ENCODE measurements around the gene USP32. TPM values are rescaled to one million over a fixed set of nuclear protein-coding genes. Genes with fewer than 3 reads are reported as not detected.

Gene USP32
- total RNA-seq, 1 experiment from 2014 or later: 73.5 TPM

- Histone ChIP-seq H3K4me2 (ENCODE audit: insufficient read depth, insufficient read length, low read length) (peak overlapping the region; percentile 38), H3K23ac (ENCODE audit: insufficient read length, low read depth, low read length) (no peak overlapping the region), H4K91ac (ENCODE audit: insufficient read length, low read depth, low read length) (no peak overlapping the region), H3K27me3 (ENCODE audit: insufficient read depth, low read length) (peaks cover 46% of the 10 kb centered on the region), H3K56ac (ENCODE audit: insufficient read length, low read depth, low read length) (no peak overlapping the region), H3K79me1 (ENCODE audit: insufficient read depth, low read depth, low read length, poor library complexity, severe bottlenecking) (no peaks in the 10 kb centered on the region), H4K5ac (ENCODE audit: insufficient read length, low read depth, low read length) (no peak overlapping the region), H3T11ph (ENCODE audit: low read length) (no peak overlapping the region), H2AK5ac (ENCODE audit: insufficient read length, low read length) (no peak overlapping the region), H4K8ac (replicated peaks; ENCODE audit: insufficient read length, low read depth, low read length) (no peak overlapping the region), H4K20me1 (ENCODE audit: control insufficient read depth, insufficient read depth, insufficient read length) (no peaks in the 10 kb centered on the region), H3K14ac (ENCODE audit: insufficient read depth, low read length) (no peak overlapping the region), H2BK120ac (ENCODE audit: low read depth, low read length, poor library complexity, severe bottlenecking) (no peak overlapping the region), H3K4ac (ENCODE audit: low read depth, low read length) (no peak overlapping the region), H3K9ac (ENCODE audit: extremely low read depth, insufficient read length, low read length) (no peak overlapping the region), H3K23me2 (ENCODE audit: insufficient read length, low read depth, low read length, poor library complexity, severe bottlenecking) (peaks cover 25% of the 10 kb centered on the region), H2BK12ac (ENCODE audit: insufficient read length, low read depth, low read length) (no peak overlapping the region), H3K18ac (ENCODE audit: insufficient read length, low read depth, low read length) (no peak overlapping the region), H3K4me1 (ENCODE audit: insufficient read depth, low read length) (peaks cover 2% of the 10 kb centered on the region; the same call in 1 of the 2 replicates), H3K9me3 (ENCODE audit: control insufficient read depth, low read depth, low read length) (no peaks in the 10 kb centered on the region), H2BK5ac (ENCODE audit: insufficient read length, low read length) (no peak overlapping the region), H2AFZ (ENCODE audit: low read length) (no peak overlapping the region), H3K79me2 (ENCODE audit: insufficient read depth, low read length) (no peaks in the 10 kb centered on the region), H3K27ac (ENCODE audit: insufficient read length, low read depth, low read length) (no peak overlapping the region), H2BK20ac (ENCODE audit: low read depth, low read length, poor library complexity, severe bottlenecking) (no peak overlapping the region), H2BK15ac (ENCODE audit: low read depth, low read length) (no peak overlapping the region)
- Mint-ChIP-seq H3K9me3 (peaks cover 0 to 2% of the 10 kb centered on the region in 2 experiments; a peak in 2 of 5 replicates), H3K27me3 (ENCODE audit: low read depth) (peaks cover 82% of the 10 kb centered on the region), H3K4me3 (peak overlapping the region; percentile 37 to 81; a peak in 2 of 5 replicates), H3K4me1 (peaks cover 35 to 53% of the 10 kb centered on the region in 2 experiments), H3K36me3 (ENCODE audit: insufficient read depth in 1 of 3, low read depth in 3 of 3) (no peaks in the 10 kb centered on the region; a peak in 1 of 7 replicates), H3K27ac (no peak overlapping the region)
- no CpG with 5 or more reads among the region's 48 CpGs for WGBS (ENCODE audit: extremely low coverage, insufficient read length, low lambda C conversion rate)
- TF ChIP-seq, protein P1, sequence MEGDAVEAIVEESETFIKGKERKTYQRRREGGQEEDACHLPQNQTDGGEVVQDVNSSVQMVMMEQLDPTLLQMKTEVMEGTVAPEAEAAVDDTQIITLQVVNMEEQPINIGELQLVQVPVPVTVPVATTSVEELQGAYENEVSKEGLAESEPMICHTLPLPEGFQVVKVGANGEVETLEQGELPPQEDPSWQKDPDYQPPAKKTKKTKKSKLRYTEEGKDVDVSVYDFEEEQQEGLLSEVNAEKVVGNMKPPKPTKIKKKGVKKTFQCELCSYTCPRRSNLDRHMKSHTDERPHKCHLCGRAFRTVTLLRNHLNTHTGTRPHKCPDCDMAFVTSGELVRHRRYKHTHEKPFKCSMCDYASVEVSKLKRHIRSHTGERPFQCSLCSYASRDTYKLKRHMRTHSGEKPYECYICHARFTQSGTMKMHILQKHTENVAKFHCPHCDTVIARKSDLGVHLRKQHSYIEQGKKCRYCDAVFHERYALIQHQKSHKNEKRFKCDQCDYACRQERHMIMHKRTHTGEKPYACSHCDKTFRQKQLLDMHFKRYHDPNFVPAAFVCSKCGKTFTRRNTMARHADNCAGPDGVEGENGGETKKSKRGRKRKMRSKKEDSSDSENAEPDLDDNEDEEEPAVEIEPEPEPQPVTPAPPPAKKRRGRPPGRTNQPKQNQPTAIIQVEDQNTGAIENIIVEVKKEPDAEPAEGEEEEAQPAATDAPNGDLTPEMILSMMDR (conservative IDR thresholded peaks at IDR 0.05): no peak
- no peak for DNase-seq
Observed at GRCh38 chr17:60138769-60139437, 253.0 kb downstream of the USP32 start.
